RPMI7951 (cell line): ENCODE data around the gene ANKRD11. TPM values are rescaled to one million over a fixed set of nuclear protein-coding genes. Genes with fewer than 3 reads are reported as not detected.

ENCODE experiments used
- DNase-seq: peaks from one replicate; pipeline ENCODE4 v3.0.0-alpha.2; 2012; ENCODE audit warnings: low read depth
- total RNA-seq: library from RNA; depleted of rRNA; stranded (reverse); fragments of >200 nt; shearing (Covaris generic); gene quantifications from 2 replicates; pipeline ENCODE4 v1.2.3, GENCODE V29; 2014

The ANKRD11 gene
- total RNA-seq, 1 experiment from 2014 or later = 31.2 TPM

GRCh38 chr16:89507214-89507833 is 17.0 kb upstream of the ANKRD11 start:
- DNase-seq = peak; percentile 13

GRCh38 chr16:89506791-89507191 is 16.4 kb upstream of the ANKRD11 start:
- peak; percentile 37 for DNase-seq

GRCh38 chr16:89506113-89506504 is 15.7 kb upstream of the ANKRD11 start:
- peak; percentile 21 for DNase-seq

GRCh38 chr16:89505204-89506112 is 15.1 kb upstream of the ANKRD11 start:
- peak; percentile 79 for DNase-seq

GRCh38 chr16:89504091-89504490 is 13.7 kb upstream of the ANKRD11 start:
- DNase-seq = no peak

GRCh38 chr16:89502081-89502843 is 11.9 kb upstream of the ANKRD11 start:
- DNase-seq = no peak

- DNase-seq = no peak
These were observed 9.4 kb upstream of the ANKRD11 start for GRCh38 chr16:89499767-89500166.

GRCh38 chr16:89498839-89499238 is 8.5 kb upstream of the ANKRD11 start:
- peak; percentile 92 for DNase-seq

- peak; percentile 62 for DNase-seq
These were observed 4.8 kb upstream of the ANKRD11 start for GRCh38 chr16:89495121-89495520.

GRCh38 chr16:89493776-89494175 is 3.4 kb upstream of the ANKRD11 start:
- no peak for DNase-seq

GRCh38 chr16:89491974-89492687 is 1.8 kb upstream of the ANKRD11 start:
- no peak for DNase-seq

GRCh38 chr16:89491238-89491869 is 993 bp upstream of the ANKRD11 start:
- peak; percentile 34 for DNase-seq

GRCh38 chr16:89489898-89490438 is 393 bp downstream of the ANKRD11 start:
- DNase-seq = no peak

- DNase-seq = peak; percentile 94
These were observed 1.1 kb downstream of the ANKRD11 start for GRCh38 chr16:89489040-89489897.

GRCh38 chr16:89485701-89486246 is 4.6 kb downstream of the ANKRD11 start:
- DNase-seq = no peak

- no peak for DNase-seq
These were observed 5.3 kb downstream of the ANKRD11 start for GRCh38 chr16:89484923-89485679.

GRCh38 chr16:89484041-89484501 is 6.3 kb downstream of the ANKRD11 start:
- DNase-seq = no peak

GRCh38 chr16:89482817-89483205 is 7.5 kb downstream of the ANKRD11 start:
- DNase-seq = no peak
